T-cell (primary cell): Measurements from ENCODE around the gene NKIRAS1. TPM values are rescaled to one million over a fixed set of nuclear protein-coding genes. Genes with fewer than 3 reads are reported as not detected.
A peak's percentile ranks its signal among the peaks of the same experiment; 100 is the strongest.

ENCODE experiments used
- ATAC-seq, 4 experiments: fragments of 200-7000 bp in 3 of 4; fragments of 150-1000 bp in 1 of 4; cut with Tn5 transposase; replicated peaks in 1 of 4; 1 replicate in 3 of 4; 2 replicates in 1 of 4; pipeline ENCODE4 v1.10.0; 2021; ENCODE audit warnings: moderate library complexity in 3 of 4, mild to moderate bottlenecking in 2 of 4, moderate number of reproducible peaks in 1 of 4
- CTCF ChIA-PET, 2 donors: fragments of 300-600 bp; sonication (Branson Sonifier 250); formaldehyde crosslinking; loops; one replicate each; lab custom pipeline; 2022; ENCODE audit warnings: antibody characterized with exemption in 2 of 2; lab: Charles Lee
- POLR2A ChIA-PET, 2 donors: fragments of 300-600 bp; sonication (Branson Sonifier 250); formaldehyde crosslinking; loops; one replicate each; lab custom pipeline; 2022; ENCODE audit warnings: antibody characterized with exemption in 2 of 2; lab: Charles Lee
- DNase-seq, 35 experiments: peaks; one replicate each; pipeline versions ENCODE4 v3.0.0 to v3.0.0-alpha.2; 2013 to 2023
- H3K27ac ChIP-seq: one replicate; pipeline ENCODE4 v1.5.1; 2013; ENCODE audit warnings: low read length
- H3K27me3 ChIP-seq, 2 experiments: replicated peaks in 1 of 2; 1 replicate in 1 of 2; 2 replicates in 1 of 2; pipeline versions ENCODE4 v1.6.1 to v1.7.0; 2013; ENCODE audit warnings: low read length in 1 of 2, mixed read lengths in 1 of 2; ENCODE audit not compliant: control insufficient read depth in 2 of 2, insufficient read depth in 2 of 2; ENCODE audit errors: extremely low read depth in 1 of 2
- H3K36me3 ChIP-seq, 2 donors: 1 replicate in 1 of 2; 2 replicates in 1 of 2; pipeline versions ENCODE4 v1.6.1 to v1.7.0; 2013; ENCODE audit warnings: low read length in 1 of 2; ENCODE audit not compliant: control insufficient read depth in 2 of 2, insufficient read depth in 1 of 2; ENCODE audit errors: extremely low read depth in 1 of 2
- H3K4me1 ChIP-seq, 2 experiments: 1 replicate in 1 of 2; 2 replicates in 1 of 2; pipeline versions ENCODE4 v1.6.1 to v1.7.0; 2013; ENCODE audit warnings: low read length in 2 of 2, mixed read lengths in 1 of 2; ENCODE audit not compliant: insufficient read depth in 2 of 2, control insufficient read depth in 1 of 2; ENCODE audit errors: extremely low read depth in 1 of 2
- H3K4me3 ChIP-seq, 2 donors: 1 replicate in 1 of 2; 2 replicates in 1 of 2; pipeline versions ENCODE4 v1.5.1 to v1.7.0; 2013; ENCODE audit warnings: mild to moderate bottlenecking in 2 of 2, low read length in 1 of 2, moderate library complexity in 1 of 2; ENCODE audit not compliant: control insufficient read depth in 1 of 2; ENCODE audit errors: extremely low read depth in 1 of 2
- H3K9me3 ChIP-seq: 2 replicates; pipeline ENCODE4 v1.7.0; 2013
- H3K27ac Mint-ChIP-seq, 2 donors: one replicate each; pipeline ENCODE4 v1.8.0; 2020 to 2021; ENCODE audit warnings: mild to moderate bottlenecking in 2 of 2, mixed read lengths in 2 of 2
- H3K27me3 Mint-ChIP-seq, 2 donors: one replicate each; pipeline ENCODE4 v1.8.0; 2021 to 2022; ENCODE audit warnings: mixed read lengths in 2 of 2
- H3K36me3 Mint-ChIP-seq: one replicate; pipeline ENCODE4 v1.8.0; 2021; ENCODE audit warnings: mixed read lengths
- H3K4me1 Mint-ChIP-seq, 3 donors: one replicate each; pipeline ENCODE4 v1.8.0; 2020 to 2022; ENCODE audit warnings: mixed read lengths in 3 of 3, mild to moderate bottlenecking in 1 of 3
- H3K4me3 Mint-ChIP-seq, 3 donors: one replicate each; pipeline ENCODE4 v1.8.0; 2020 to 2022; ENCODE audit warnings: mild to moderate bottlenecking in 3 of 3, mixed read lengths in 3 of 3, moderate library complexity in 3 of 3
- H3K9me3 Mint-ChIP-seq, 3 donors: one replicate each; pipeline ENCODE4 v1.8.0; 2020 to 2022; ENCODE audit warnings: mixed read lengths in 3 of 3
- WGBS: methylation state at CpG from one replicate; pipeline ENCODE4 v1.1.5; 2013; ENCODE audit warnings: missing lambda C conversion rate; ENCODE audit not compliant: insufficient coverage; 5-methylcytosine and 5-hydroxymethylcytosine counted together
- total RNA-seq, 35 experiments: library from RNA in 6 of 35; stranded (reverse) in 6 of 35; fragments of 120-200 nt in 1 of 35; gene quantifications; one replicate each; pipeline versions ENCODE4 v1.2.1 to v1.2.4 and lab custom pipeline; 2013 to 2026

The NKIRAS1 gene
- total RNA-seq, 5 donors from 2014 or later (not counting 1 experiment from before 2014, with no cell fraction given) = 2.2 to 4.1 (median 3.6) TPM

GRCh38 chr3:23950293-23950692 lies 33.5 kb upstream of the NKIRAS1 start:
- Mint-ChIP-seq H3K4me3 (peak overlapping the region; percentile 58 to 68 (median 64)), H3K4me1 (peaks cover 74 to 80% (median 79%) of the 10 kb centered on the region in 3 donors), H3K9me3 (no peaks in the 10 kb centered on the region), H3K27ac (peak overlapping the region; percentile 9 to 65), H3K36me3 (peaks cover 25% of the 10 kb centered on the region), H3K27me3 (no peaks in the 10 kb centered on the region)
- peak overlapping the region; percentile 47 for H3K27ac ChIP-seq
- H3K36me3 ChIP-seq = peaks cover 0 to 10% of the 10 kb centered on the region in 2 donors
- no peaks in the 10 kb centered on the region for H3K27me3 ChIP-seq
- ChIA-PET CTCF (interaction anchor here (0.7 to 2.2 kb wide), 4 partner anchors 17 to 62 kb away, joined by 3 to 6 read pairs (median 4); no protein-coding TSS in a partner anchor), POLR2A (interaction anchor here (0.6 to 1.4 kb wide), 8 partner anchors 15 to 1580 kb away, joined by 3 to 10 read pairs (median 4); partner anchors contain the start of genes NKIRAS1 (in 1 of the 2) and RPL15 (in 1 of the 2))
- ATAC-seq = no peak
- H3K9me3 ChIP-seq = no peaks in the 10 kb centered on the region
- DNase-seq = peak in 1 of 35 experiments; percentile 18
- no peak overlapping the region for H3K4me3 ChIP-seq
- H3K4me1 ChIP-seq = peaks cover 16 to 34% of the 10 kb centered on the region in 2 experiments

GRCh38 chr3:23949784-23950183 lies 33.0 kb upstream of the NKIRAS1 start:
- peaks cover 0 to 7% of the 10 kb centered on the region in 2 donors for H3K36me3 ChIP-seq
- no peaks in the 10 kb centered on the region for H3K9me3 Mint-ChIP-seq
- no peaks in the 10 kb centered on the region for H3K27me3 Mint-ChIP-seq
- H3K9me3 ChIP-seq = no peaks in the 10 kb centered on the region
- ChIA-PET POLR2A (interaction anchor here (0.6 to 1.4 kb wide), 6 partner anchors 15 to 33 kb away, joined by 3 to 10 read pairs (median 4); partner anchors contain the start of genes NKIRAS1 (in 1 of the 2) and RPL15 (in 1 of the 2)), CTCF (interaction anchor here (1.1 to 2.2 kb wide), 2 partner anchors 17 to 61 kb away, joined by 6 read pairs; no protein-coding TSS in a partner anchor)
- ATAC-seq = no peak
- H3K27me3 ChIP-seq = no peaks in the 10 kb centered on the region
- H3K4me1 Mint-ChIP-seq = peaks cover 69 to 76% (median 74%) of the 10 kb centered on the region in 3 donors
- peak overlapping the region; percentile 50 to 52 for H3K27ac Mint-ChIP-seq
- no peak overlapping the region for H3K4me3 ChIP-seq
- peak overlapping the region; percentile 47 for H3K27ac ChIP-seq
- peaks cover 20% of the 10 kb centered on the region for H3K36me3 Mint-ChIP-seq
- peak overlapping the region; percentile 58 to 68 (median 64) for H3K4me3 Mint-ChIP-seq
- no peak for DNase-seq
- H3K4me1 ChIP-seq = peaks cover 16 to 35% of the 10 kb centered on the region in 2 experiments

- peaks cover 16 to 37% of the 10 kb centered on the region in 2 experiments for H3K4me1 ChIP-seq
- H3K36me3 ChIP-seq = peaks cover 0 to 2% of the 10 kb centered on the region in 2 donors
- no peak for ATAC-seq
- peaks cover 67 to 75% (median 71%) of the 10 kb centered on the region in 3 donors for H3K4me1 Mint-ChIP-seq
- H3K27ac Mint-ChIP-seq = no peak overlapping the region
- POLR2A ChIA-PET = no interaction called here
- H3K27me3 Mint-ChIP-seq = no peaks in the 10 kb centered on the region
- no peak overlapping the region for H3K27ac ChIP-seq
- no peak overlapping the region for H3K4me3 ChIP-seq
- no peaks in the 10 kb centered on the region for H3K9me3 Mint-ChIP-seq
- CTCF ChIA-PET = interaction anchor here in 1 of 2 donors (0.7 kb wide), 1 partner anchor 278 kb away, joined by 4 read pairs; no protein-coding TSS in a partner anchor
- no CpG with 5 or more reads among the region's 2 CpGs for WGBS
- no peak overlapping the region for H3K4me3 Mint-ChIP-seq
- no peaks in the 10 kb centered on the region for H3K9me3 ChIP-seq
- no peaks in the 10 kb centered on the region for H3K27me3 ChIP-seq
- DNase-seq = no peak
- peaks cover 16% of the 10 kb centered on the region for H3K36me3 Mint-ChIP-seq
These were observed 32.0 kb upstream of the NKIRAS1 start for GRCh38 chr3:23948761-23949160.

GRCh38 chr3:23945913-23946687 lies 29.3 kb upstream of the NKIRAS1 start:
- peak overlapping the region; percentile 80 to 81 (median 81) for H3K4me3 Mint-ChIP-seq
- DNase-seq = peak; percentile 92 to 99 (median 97)
- H3K36me3 ChIP-seq = peaks cover 0 to 2% of the 10 kb centered on the region in 2 donors
- WGBS = 0% methylated on average over 79 of the region's 87 CpGs
- peak overlapping the region; percentile 71 to 74 for H3K4me3 ChIP-seq
- no peaks in the 10 kb centered on the region for H3K27me3 ChIP-seq
- H3K4me1 ChIP-seq = peaks cover 16 to 37% of the 10 kb centered on the region in 2 experiments
- no peaks in the 10 kb centered on the region for H3K9me3 Mint-ChIP-seq
- H3K27ac Mint-ChIP-seq = peak overlapping the region; percentile 71 to 87
- peaks cover 12% of the 10 kb centered on the region for H3K36me3 Mint-ChIP-seq
- peak overlapping the region; percentile 93 for H3K27ac ChIP-seq
- ATAC-seq = peak; percentile 80 to 84 (median 83)
- H3K4me1 Mint-ChIP-seq = peaks cover 45 to 54% (median 51%) of the 10 kb centered on the region in 3 donors
- POLR2A ChIA-PET = interaction anchor here (0.6 to 1.3 kb wide), 9 partner anchors 8 to 29 kb away, joined by 3 to 11 read pairs (median 4); partner anchors contain the start of genes NKIRAS1 (in 2 of the 2) and RPL15 (in 2 of the 2)
- H3K27me3 Mint-ChIP-seq = no peaks in the 10 kb centered on the region
- CTCF ChIA-PET = interaction anchor here (0.5 to 1.3 kb wide), 4 partner anchors 10 to 30 kb away, joined by 3 to 7 read pairs (median 4); partner anchors contain the start of genes NKIRAS1 (in 1 of the 2) and RPL15 (in 1 of the 2)
- H3K9me3 ChIP-seq = no peaks in the 10 kb centered on the region

GRCh38 chr3:23945663-23945912 lies 28.8 kb upstream of the NKIRAS1 start:
- CTCF ChIA-PET = no interaction called here
- Mint-ChIP-seq H3K27me3 (no peaks in the 10 kb centered on the region), H3K4me1 (peaks cover 41 to 50% (median 46%) of the 10 kb centered on the region in 3 donors), H3K9me3 (no peaks in the 10 kb centered on the region), H3K36me3 (peaks cover 12% of the 10 kb centered on the region), H3K4me3 (peak overlapping the region; percentile 44 to 80 (median 68)), H3K27ac (peak overlapping the region in 1 of 2 donors; percentile 22)
- no peak for ATAC-seq
- DNase-seq = no peak
- peak overlapping the region in 1 of 2 donors; percentile 40 for H3K4me3 ChIP-seq
- H3K9me3 ChIP-seq = no peaks in the 10 kb centered on the region
- H3K36me3 ChIP-seq = peaks cover 0 to 2% of the 10 kb centered on the region in 2 donors
- no peaks in the 10 kb centered on the region for H3K27me3 ChIP-seq
- peaks cover 15 to 32% of the 10 kb centered on the region in 2 experiments for H3K4me1 ChIP-seq
- POLR2A ChIA-PET = no interaction called here
- peak overlapping the region; percentile 71 for H3K27ac ChIP-seq
- WGBS = under 1% methylated on average over 39 of the region's 39 CpGs
